ENCODE data around the gene SIAE.
"Not testable (repeated sequence)": the region's sequence is repeated elsewhere in the genome, so short reads cannot be mapped to it uniquely, and the experiment has no call there.

SIAE gene

DNA sequence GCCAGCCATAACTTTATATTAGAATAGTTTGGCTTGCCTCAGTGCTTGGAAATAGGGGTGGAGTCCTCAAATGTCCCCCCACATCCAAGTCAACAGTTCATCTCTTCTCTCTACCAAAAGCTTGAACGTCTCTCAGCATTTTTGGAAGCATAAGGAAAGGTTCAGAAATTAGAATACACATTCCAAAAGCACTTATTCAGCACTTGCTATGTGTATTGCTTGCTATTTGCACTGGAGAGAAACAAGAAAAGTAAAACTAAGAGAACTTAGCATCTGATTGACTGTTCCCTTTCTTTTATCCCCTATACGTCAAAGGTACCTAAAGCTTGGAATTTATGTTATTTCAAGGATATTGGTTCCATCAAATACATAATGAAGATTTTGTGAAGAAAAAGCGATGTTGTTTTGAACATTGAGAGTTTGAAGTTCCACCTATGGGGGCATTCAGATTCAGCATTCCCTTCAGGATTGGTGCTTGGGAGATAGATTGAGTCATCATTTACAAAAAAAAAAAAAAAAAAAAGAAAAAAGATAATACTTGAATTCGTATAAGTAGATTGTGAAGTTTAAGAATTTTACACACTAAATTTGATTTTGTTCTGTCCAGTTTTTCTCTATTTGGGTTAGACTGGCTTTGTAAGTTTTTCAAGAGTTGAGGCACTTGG lies 49.5 kb downstream of the SIAE start:
- no peak for DNase-seq (ENCODE audit: low read depth in 2 of 2)

DNA sequence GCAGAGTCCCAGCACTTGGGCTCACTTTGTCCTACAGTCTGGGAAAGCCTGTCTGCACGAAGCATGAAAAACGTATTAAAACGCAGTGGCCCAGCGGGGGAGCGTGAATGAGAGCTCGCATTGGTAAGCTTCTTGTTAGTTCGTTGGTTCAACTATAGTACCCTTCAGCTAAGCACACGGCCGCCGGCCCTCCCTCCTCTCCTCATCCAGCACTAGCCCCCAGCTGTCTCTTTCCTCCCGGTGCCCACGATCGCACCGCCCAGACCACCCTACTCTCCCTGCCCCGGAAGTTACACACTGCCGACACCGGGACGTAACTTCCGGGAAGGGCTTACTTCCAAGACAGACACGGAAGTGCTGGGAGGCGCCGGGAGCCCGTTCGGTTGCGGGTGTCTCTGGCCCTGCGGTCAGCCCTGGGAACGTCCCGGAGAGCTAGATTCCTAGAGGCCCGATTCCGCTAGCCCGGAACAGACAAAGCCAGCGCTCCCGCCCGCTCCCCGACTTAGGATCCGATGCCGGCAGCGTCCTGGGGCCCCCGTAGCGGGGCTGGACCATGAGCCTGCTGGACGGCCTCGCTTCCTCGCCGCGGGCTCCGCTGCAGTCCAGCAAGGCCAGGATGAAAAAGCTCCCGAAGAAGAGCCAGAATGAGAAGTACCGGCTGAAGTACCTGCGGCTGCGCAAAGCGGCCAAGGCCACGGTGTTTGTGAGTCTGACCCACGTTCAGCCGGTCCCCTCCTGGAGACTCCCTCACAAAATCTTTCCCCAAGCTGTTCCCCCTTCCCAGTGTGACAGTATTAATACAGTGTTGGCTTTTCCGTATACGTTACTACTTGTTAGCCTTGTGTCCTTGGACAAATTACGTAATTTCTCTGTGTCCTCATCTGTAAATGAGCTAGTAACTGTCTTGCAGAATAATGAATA lies 50.7 kb downstream of the SIAE start, which contains the start of gene TBRG1:
TSS of gene TBRG1 (plus strand) at position 334 of the 921 bp plus-strand sequence. CDS start at position 554, 220 bp downstream.
- DNase-seq (ENCODE audit: low read depth in 2 of 2), result peak; percentile 76 to 77

DNA sequence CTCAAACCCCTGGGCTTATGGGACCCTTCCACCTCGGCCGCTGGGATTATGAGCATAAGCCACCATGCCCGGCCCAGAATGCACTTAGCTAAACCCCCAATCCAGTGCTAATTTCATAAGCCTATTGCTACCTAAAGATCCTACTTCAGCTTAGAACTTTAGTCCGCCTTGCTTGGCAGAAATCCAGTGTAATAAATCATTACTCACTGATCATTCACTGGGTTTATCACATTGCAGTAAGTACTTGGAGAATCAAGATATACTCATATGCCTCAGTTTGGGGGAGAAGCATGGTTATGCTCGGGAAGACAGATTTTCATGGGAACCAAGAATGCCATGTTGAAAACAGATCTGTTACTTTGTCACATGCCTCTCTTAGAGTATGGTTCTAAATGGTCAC lies 54.7 kb downstream of the SIAE start:
- no peak for DNase-seq (ENCODE audit: low read depth in 2 of 2)

DNA sequence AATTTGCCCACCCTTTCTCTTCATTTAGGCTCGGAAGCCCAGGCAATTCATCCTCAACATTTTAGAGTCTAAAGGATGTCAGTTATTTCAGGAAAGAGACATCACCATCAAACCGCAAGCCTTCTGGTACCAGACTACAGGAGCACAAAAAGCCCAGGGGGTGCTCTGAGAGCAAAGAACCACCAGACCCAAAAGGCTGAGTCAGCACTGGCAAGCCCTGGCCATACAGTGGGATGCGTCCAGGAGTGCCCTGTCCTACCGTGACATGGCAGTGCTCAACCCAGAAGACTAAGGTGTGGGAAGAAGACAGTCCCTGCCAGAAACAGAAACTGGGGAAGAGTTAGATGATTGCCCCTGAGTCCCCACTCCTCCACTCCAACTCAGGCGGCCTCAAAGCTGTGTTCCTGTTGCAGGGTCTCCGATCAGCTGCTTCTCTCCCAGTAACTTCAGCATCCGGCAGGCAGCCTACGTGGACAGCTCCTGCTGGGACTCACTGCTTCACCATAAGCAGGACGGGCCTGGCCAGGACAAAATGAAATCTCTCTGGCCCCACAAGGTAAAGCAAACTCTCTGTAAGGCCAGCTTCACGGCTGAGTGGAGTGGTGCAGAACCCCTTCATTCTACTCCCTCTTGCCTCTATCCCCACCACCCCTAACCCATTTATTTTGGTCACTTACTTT lies 60.8 kb downstream of the SIAE start:
- no peak for DNase-seq (ENCODE audit: low read depth in 2 of 2)

DNA sequence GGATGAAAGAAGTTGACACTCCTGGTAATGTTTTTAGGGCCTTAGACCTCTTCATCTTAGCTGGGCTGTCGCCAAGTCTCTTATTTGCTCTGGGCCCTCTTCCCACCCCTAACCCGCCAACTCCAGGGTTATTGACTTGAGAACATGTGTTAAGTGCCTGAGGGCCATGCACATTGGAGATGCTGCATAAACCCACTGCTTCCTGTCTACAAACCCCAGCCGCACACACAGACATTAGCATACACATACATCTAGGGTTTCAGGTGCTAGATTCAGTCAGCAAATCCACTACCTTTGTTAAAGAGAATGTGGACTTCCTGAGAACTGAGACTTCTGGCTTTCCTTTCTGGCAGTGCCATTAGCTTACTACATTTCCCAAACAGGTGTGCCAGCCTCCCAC lies 61.5 kb downstream of the SIAE start:
- no peak for DNase-seq (ENCODE audit: low read depth in 2 of 2)

DNA sequence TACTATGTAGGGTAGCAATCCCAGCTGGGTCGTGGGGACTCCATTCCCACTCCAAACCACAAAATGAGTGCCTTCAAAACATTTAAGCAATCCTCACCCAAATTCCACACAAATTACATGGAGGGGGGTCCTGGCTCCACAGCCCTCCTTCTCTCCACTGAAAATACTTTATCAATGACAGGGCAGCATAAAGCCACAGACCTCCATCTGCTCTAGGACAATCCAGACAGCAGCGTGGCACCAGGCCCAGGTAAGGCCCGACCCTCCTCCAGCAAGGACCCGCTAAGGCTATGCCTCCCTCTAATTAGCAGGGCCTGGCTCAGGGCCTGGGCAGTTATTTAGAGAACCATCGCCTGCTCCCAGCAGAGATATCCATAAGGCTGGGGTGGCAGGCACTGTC lies 62.5 kb downstream of the SIAE start, which contains the start of gene PANX3:
TSS of gene PANX3 (plus strand) at position 365 of the 400 bp plus-strand sequence. CDS start 129 bp downstream, outside the sequence.
- no peak for DNase-seq (ENCODE audit: low read depth in 2 of 2)

DNA sequence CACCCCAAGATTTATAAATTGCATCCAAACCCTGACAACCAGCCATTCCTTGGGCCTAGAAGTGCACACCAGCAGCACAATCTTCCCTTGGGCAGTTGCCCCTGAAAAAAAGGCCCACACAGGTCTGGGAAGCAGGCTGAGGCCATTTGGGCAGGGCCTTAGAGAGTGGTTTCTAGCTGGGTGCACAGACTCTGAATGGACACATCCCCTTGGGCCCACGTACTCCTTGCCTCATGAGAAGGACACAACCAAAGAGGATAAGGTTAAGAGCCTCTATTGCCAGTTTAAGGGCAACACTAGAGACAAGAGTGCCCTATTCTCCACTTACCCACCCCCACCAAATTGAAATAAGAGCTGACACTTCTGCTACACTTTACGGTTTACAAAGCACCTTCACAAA lies 63.2 kb downstream of the SIAE start:
- no peak for DNase-seq (ENCODE audit: low read depth in 2 of 2)

DNA sequence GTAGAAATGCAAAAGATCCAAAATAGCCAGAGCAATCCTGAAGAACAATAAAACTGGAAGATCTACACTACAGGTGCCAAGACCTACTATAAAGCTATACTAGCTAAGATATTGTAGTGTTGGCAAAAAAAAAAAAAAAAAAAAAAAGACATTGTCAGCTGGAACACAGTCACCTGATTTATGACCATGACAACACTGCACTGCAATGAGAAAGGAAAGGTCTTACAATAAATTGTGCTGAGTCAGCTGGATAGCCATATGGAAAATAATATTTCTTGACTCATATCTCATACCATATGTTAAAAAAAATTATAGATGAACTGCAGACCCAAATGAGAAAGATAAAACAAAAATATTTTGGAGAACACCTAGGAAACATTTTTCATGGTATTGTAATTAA lies 65.4 kb downstream of the SIAE start:
- DNase-seq (ENCODE audit: low read depth in 2 of 2), result no peak

DNA sequence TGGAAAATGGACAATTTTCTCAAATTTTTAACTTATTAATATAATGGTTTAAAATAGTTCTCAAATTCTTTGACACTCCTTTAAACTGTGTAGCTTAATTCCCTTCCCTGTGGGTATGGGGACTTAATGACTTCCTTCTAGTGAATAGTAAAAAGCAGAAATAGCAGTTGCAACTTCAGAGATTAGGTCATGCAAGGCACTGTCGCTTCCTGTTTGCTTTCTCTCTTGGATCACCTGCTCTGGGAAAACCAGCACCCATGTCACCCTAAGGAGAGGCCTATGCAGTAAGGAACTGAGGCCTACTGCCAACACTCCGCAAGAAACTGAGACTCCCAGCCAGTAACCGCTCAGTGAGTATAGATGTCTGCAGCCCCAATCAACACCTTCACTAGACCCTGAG lies 67.8 kb downstream of the SIAE start:
- no peak for DNase-seq (ENCODE audit: low read depth in 2 of 2)

DNA sequence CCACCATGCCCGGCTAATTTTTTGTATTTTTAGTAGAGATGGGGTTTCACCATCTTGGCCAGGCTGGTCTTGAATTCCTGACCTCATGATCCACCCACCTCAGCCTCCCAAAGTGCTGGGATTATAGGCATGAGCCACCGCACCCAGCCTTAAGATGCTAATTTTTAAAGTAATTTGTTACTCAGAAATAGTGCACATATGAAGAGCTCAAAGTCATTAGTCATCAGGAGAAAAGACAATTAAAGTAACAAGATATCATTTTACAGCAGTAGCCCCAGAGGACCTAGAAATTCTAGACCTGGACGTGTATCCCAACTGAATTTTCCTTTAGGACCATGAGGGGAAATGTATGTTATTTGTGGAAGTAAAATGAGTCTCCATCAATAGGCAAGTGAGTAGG lies 70.8 kb downstream of the SIAE start:
- DNase-seq (ENCODE audit: low read depth in 2 of 2), result not testable (repeated sequence)

DNA sequence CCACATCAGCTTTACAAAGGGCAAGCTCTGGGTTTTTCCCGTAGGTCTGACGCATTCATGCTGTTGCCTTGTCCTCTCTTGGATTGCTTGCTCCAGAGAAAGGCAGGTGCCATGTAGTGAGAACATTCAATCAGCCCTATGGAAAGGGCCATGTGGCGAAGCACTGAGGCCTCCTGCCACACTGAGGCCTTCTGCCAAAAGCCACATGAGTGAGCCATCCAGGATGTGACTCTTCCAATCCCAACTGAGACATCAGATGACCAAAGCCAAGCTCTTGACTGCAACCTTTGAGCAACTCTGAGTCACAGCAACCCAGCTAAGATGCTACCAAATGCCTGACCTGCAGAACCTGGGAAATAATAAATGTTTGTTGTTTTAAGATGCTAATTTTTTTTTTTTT lies 71.3 kb downstream of the SIAE start:
- DNase-seq (ENCODE audit: low read depth in 2 of 2), result no peak

DNA sequence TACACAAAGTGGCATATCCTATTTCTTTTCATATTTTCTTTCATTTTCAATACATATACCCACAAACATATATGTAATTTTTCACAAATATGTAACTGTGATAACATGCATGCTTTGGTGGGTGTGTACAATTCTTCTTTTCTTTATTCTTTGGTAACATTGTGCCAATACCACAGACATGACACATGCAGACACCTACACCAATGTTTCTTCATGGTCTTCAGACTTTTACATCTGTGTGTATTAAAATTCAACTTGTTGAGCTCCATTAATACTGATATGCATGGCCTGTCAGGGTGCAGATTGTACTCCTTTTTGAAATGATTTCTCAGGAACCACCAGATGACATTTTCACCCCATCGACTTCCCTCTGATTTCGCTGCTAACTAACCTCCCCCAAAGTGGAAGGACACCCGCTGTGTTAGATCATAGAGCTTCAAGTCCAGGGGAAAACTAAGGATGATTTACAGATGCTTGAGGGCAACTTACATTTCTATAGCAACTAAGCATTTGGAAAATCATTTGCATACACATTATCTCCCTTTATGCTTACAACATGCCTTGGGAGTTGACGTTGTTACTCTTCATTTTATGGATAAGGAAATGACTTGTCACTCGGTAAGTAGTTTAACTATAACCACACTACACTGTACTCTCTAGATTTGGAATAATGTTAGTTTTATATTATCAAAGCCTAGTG lies 72.8 kb downstream of the SIAE start:
- DNase-seq (ENCODE audit: low read depth in 2 of 2), result no peak

DNA sequence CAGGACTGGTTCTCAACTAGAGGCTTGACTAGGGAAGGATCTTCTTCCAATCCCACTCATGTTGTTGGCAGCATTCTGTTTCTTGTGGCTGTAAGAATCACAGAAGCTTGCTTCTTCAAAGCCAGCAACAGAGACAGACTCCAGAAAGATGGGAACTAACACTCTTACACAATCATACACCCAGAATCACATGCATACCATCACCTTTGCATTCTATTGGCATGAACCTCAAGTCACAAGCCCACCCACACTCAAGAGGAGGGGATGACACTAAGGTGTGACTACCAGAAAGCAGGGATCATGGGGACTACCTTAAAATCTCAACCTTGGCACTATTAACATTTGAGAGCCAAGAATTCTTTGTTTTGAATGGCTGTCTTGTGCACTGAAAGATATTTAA lies 75.9 kb downstream of the SIAE start:
- DNase-seq (ENCODE audit: low read depth in 2 of 2), result no peak

DNA sequence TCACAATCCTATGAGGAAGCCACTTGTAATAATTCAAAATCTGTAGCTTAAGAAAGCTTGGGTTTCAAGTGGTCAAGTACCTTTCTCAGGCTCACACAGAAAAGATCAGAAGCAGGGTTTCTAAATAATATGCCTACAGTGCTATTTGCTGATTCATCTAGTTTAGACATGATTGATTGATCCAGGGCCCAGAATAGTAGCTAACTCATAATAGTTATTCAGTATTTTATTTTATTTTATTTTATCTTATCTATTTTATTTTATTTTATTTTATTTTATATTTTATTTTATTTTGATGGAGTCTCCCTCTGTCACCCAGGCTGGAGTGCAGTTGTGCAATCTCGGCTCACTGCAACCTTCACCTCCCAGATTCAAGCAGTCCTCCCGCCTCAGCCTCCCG lies 78.2 kb downstream of the SIAE start:
- DNase-seq (ENCODE audit: low read depth in 2 of 2), result no peak

DNA sequence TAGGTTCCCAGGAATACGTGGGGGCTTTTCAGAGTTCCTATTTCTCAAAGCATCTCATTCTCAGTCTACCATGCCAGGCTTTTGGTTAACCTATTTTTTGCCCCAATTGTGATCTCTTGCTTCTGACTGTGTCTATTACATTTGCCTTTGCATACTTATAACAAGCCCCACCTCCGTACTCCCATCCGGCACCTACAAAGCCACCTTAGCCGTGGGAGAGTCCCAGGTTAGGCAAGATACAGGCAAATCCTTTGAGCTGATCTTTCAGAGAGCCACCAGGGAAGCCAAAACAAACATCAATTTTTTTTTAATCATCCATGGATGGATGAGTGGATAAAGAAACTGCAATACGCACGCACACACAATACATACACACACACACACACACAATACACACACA lies 80.9 kb downstream of the SIAE start:
- DNase-seq (ENCODE audit: low read depth in 2 of 2), result no peak

DNA sequence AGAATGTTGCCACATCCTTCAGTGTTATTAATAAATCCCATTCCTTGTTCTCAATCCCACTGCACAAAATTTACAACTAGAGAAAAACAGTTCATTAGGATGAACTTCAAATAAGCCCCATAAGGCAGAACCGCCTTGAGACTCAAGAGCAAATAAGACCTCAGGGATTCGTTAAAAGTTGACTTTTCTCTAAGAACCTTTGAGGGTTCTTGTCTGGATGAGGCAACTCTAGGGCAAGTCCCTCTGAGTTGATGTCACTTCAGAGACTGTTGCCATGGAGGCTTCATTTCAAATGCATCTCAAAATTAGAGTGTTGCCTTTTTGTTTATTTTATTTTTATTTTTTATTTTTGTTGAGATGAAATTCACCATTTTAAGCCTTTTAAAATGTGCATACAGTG lies 82.1 kb downstream of the SIAE start:
- no peak for DNase-seq (ENCODE audit: low read depth in 2 of 2)

DNA sequence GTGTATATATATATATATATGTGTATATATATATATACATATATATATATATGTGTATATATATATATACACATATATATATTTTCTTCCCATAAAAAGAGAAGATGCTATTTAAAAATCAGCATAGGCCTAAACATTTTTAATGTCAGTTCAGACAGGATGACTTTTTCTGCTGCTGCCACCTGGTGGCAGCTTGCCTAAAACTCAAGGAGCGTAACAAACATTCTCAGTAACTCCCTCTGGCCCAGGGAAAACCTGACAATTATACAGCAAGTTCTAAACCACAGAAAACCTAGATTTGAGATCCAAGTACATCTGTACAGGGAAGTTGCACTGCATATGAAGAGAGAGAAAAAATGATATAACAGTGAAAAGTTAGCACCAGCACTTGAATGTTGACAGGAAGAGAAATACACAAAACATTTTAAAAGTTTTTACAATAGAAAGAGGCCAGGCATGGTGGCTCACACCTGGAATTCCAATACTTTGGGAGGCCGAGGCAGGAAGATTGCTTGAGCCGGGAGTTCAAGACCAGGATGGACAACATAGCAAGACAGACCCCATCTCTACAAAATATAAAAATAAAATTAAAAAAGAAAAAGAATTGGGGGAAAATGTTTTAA lies 87.2 kb downstream of the SIAE start:
- DNase-seq (ENCODE audit: low read depth in 2 of 2), result peak; percentile 3 to 7

DNA sequence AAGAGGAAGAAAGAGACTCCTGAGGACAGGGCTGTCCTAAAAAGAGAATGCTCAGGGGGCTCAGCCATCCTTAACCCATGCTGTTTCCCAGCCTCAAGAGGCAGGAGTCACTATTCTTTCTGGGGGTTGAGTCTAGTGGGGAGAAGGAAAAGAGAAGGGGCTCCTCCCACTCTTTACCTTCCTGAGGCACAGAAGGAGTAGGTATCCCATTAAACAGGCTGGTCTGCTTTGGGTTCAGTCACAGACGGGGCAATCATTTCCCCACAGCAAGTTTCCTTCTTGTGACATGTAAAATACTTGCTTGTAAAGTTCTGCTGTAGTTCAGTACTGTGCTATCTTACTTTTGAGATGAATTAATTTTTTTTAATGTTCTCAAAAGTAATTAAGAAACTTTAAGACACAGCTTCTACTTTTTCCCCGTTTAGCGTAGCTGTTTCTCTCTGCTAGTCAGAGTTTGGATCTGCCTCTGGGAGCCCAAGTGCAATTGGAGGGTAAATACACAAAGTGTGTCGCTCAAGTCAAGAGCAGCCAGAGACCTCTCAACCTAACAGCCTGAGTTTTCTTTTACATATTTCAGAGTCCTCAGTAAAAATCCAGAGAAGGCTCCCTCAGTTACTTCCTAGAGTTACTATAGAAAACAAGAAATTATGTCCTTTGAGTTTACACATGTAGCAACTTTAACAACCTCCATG lies 88.7 kb downstream of the SIAE start:
- no peak for DNase-seq (ENCODE audit: low read depth in 2 of 2)

DNA sequence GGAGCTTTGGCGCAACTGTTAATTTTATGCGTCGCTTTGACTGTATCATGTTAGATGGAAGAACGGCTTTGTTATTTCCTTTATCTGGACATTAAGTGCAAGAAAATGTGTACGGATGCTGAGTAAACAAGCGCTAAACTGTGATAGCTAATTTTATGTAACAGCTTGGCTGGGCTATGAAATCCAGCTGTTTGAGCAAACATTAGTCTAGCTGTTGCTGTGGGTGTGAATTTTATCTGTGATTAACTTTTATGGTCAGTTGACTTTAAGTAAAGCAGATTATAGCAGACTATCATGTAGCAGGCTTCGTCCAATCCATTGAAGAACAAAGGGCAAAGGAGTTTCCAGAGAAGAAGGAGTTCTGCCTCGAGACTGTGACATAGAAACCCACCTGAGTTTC lies 89.8 kb downstream of the SIAE start:
- no peak for DNase-seq (ENCODE audit: low read depth in 2 of 2)
